SK-N-DZ (cell line): ENCODE data around the gene MROH8. TPM values are rescaled to one million over a fixed set of nuclear protein-coding genes. Genes with fewer than 3 reads are reported as not detected.

Source experiments
- DNase-seq: peaks from one replicate; pipeline ENCODE4 v3.0.0-alpha.2; 2015; ENCODE audit warnings: low spot score
- polyA plus RNA-seq, 2 experiments: library from polyadenylated mRNA; depleted of rRNA; stranded (reverse); fragments of >200 nt; gene quantifications; 2 replicates each; pipeline ENCODE4 v1.2.3, GENCODE V29; 2014

Gene MROH8
- 5.6 and 7.6 TPM in 2 replicates for polyA plus RNA-seq (2014; cell fraction: cytosol; rRNA removed)
- polyA plus RNA-seq (2014; cell fraction: nucleus; rRNA removed), result 10.1 and 10.7 TPM in 2 replicates

DNA sequence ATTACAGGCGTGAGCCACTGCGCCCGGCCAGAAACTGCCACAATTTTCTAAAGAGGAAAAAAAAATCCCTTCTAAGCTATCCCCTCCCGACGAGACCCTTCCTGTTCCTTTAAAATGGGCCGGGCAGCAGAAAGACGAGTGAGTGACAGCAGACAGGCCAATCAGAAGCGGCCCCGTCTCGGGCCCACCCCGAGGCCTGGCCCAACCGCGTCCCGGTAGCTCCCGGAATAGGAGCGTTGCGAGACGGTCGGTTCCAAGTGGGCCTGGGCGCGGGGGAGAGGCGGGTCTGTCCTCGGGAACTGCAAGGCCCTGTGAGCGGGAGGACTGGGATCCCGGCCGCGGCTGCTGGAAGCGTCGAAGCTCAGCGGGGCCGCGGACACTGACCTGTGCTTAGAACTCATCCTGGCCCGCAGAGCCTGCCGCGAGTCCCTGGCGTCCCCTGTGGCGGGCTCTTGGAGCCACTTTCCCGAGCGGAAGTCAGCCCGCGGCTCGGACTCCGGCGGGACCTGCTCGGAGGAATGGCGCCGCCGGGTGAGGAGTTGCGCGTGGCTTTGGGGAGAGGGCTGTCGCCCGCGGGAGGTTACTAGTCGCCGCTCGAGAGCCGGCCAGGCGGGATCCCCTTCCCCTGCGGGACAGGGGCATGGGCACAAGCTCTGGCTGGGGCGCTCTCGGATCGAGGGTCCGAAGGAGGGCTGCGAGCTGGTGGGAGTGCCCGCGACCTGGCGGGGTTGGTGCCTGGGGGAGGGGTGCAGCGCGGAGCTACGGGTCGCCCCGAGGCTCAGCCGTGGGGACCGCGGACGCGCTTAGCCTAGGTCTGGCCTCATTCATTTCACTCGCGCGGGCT is at the start of gene MROH8, which contains the start of gene RPN2:
Gene MROH8, minus strand, starts transcription at position 710 of the 844 bp plus-strand sequence.
Gene RPN2, plus strand, starts transcription at position 492 of the 844 bp plus-strand sequence. Its CDS starts 27 bp downstream, at position 519.
- peak; percentile 99 for DNase-seq

- no peak for DNase-seq
These were observed 49.3 kb upstream of the MROH8 start for GRCh38 chr20:37228656-37229055.

- no peak for DNase-seq
These were observed 48.7 kb upstream of the MROH8 start for GRCh38 chr20:37228082-37228481.

- DNase-seq, result no peak
These were observed 47.5 kb upstream of the MROH8 start for GRCh38 chr20:37226889-37227288.

- DNase-seq, result no peak
These were observed 45.8 kb upstream of the MROH8 start for GRCh38 chr20:37225146-37225545.

DNA sequence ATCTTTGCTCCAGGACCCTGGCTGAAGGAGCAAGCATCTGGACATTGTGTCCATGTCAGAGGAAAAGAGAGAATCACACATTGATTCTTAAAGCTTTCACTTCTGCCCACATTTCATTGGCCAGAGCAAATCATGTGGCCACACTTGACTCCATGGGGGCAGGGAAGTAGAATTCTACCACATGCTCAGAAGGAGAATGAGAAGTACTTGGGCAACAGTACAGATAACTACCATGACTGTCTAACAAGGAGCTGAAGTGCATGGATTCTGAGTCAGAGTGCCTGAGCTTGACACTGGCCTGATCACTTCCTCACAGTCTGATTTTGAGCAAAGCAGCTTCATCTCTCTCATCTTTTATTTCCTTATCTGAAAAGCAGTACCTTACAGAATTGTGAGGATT is 43.7 kb upstream of the MROH8 start:
- DNase-seq, result no peak

GRCh38 chr20:37222086-37222485 is 42.7 kb upstream of the MROH8 start:
- no peak for DNase-seq

DNA sequence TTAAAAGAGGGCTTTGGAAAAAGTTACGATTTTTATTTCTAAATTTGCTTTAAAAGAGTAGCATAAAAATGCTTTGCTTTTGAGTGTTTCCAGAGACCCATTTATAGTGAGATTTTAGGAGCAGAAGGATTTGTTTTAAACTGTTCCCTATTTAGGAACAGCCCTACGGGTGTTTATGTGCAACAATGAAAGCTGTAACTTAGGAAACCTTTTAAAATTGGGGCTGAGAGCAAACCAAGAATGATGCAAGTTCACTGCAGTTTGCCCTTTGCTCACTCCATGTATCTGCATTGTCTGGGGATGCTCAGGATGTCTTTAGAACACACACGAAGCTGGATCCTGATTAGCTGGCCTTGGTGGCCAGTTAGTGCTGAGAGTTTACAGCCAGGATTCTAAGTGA is 41.4 kb upstream of the MROH8 start:
- no peak for DNase-seq

GRCh38 chr20:37219751-37220668 is 40.7 kb upstream of the MROH8 start:
- no peak for DNase-seq

DNA sequence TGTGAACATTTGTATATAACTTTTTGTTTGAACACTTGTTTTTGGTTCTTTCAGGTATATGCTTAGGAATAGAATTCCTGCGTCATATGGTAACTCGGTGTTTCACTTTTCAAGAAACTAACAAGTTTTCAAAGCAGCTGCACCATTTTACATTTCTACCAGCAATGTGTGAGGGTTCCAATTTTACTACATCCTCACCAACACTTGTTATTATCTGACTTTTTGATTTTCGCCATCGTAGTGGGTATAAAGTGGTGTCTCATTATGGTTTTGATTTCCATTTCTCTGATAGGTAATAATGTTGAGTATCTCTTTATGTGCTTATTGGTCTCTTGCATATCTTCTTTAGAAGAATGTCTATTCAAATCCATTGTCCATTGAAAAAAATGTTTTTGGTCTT is 39.6 kb upstream of the MROH8 start:
- no peak for DNase-seq

- DNase-seq, result no peak
These were observed 39.1 kb upstream of the MROH8 start for GRCh38 chr20:37218441-37218840.

- no peak for DNase-seq
These were observed 30.4 kb upstream of the MROH8 start for GRCh38 chr20:37209661-37210314.

GRCh38 chr20:37209193-37209592 is 29.8 kb upstream of the MROH8 start:
- no peak for DNase-seq

DNA sequence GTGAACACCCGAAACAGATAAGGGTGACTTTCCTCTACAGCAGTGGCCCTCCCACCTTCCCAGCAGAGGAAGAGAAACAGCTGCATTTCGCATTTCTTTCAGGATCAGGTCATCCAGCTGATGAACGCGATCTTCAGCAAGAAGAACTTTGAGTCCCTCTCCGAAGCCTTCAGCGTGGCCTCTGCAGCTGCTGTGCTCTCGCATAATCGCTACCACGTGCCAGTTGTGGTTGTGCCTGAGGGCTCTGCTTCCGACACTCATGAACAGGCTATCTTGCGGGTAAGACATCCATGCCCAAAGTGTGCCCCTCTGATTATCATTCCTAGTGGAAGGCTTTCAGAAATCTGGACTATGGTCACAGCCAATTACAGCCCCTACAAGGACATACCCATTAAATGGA is 27.8 kb upstream of the MROH8 start:
- no peak for DNase-seq

DNA sequence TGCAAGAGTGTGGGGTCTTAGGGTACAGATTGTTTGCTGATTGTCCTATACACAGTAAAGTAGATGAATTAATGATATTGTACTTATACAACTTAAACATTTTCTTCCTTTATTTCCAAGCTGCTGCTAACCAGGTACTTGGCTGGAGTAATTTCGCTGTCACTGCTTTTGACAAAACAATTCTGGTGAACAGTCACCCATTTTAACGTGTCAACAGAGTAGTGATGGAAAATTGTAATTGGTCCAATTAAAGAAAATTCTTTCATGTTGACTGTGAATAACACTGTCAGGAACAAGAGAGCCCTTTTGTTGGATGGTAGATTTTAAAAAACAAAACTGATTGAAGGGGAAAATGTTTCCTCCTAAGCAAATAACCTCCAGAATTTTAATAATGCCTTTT is 26.4 kb upstream of the MROH8 start:
- no peak for DNase-seq

DNA sequence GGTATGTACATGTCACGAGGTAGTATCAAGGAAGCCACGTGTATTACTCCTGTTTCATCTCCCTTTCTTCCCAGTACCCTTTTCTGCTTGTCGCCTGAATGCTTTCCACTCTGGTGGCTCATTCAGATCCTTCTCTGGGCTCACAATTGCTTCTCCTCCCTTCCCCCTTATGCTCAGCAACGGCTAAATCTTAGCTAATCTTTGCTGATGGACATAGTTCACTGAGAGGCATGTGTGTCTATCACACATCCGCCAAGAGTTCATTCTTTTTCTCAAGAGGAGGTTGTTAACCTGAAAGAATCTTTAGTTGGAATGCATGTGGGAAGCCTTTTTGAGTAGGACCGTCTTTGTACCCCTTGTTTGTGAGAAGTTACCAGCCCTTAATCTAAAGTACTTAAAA is 25.8 kb upstream of the MROH8 start:
- no peak for DNase-seq

DNA sequence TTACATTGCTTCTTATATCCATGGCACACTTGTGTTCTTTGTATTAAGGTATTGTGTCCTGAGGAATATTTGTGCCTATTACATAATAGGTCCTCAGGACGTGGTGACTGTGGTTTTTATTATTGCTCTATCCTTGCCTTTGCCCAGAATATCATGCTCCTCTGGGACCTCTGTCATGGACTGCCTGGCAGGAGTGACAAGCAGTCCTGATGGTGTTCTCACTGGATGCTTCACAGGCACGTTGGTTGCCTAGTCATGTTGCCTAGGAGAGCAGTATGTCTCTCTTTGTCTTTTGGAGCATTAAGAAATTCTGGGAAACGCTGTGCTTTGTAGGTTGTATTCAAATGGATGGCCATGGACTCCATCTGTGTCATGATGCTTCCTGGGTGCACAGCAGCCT is 24.7 kb upstream of the MROH8 start:
- no peak for DNase-seq

DNA sequence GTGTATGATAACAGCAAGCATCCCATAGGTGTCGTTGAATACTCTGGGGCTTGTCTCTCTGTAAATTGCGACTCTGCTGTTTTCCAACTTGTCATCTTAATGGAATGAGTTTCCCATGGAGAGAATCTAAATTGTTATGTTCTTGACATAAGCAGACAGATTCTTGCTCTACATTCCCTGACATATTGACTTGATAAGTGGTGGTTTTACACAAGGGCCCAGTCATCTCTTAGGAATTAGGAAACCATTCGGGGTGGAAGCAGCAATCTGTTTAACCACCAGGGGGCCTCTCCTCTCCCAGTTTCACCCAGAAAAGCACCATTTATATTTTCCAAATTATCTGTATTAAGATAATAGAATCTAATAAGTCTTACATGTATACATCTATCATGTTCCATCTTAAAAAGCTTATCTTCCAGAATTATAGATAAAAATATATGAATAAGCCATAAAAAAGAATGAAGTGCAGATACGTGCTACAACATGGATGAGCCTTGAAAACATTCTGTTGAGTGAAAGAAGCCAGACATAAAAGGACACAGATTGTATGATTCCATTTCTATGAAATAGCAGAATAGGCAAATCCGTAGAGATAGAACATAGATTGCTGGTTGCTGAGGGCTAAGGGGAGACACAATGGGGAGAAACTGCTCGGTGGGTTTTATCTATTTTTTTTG is 23.1 kb upstream of the MROH8 start:
- DNase-seq, result peak; percentile 52

DNA sequence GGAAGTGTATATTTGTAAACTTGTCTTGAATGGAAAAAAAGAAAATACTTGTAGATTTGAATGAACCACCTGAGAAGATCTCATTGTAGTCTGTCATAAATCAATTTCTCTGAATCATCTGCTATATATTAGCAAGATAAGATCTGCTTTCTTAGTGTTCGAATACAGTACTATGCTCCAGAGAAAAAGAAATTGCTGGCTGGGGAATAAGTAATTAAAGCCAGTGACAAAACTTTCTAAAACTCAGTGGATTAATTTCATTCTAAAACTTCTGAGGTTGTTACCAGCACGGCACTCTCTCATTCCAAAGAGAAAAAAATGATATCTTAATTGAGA is 22.4 kb upstream of the MROH8 start:
- no peak for DNase-seq

GRCh38 chr20:37200926-37201826 is 21.8 kb upstream of the MROH8 start:
- DNase-seq, result no peak
